Neural cell (in vitro differentiated cells): ENCODE measurements around the gene KRTAP10-11. TPM values are rescaled to one million over a fixed set of nuclear protein-coding genes. Genes with fewer than 3 reads are reported as not detected.

Experiments used
- polyA plus RNA-seq: library from polyadenylated mRNA; depleted of rRNA; stranded (reverse); fragments of >200 nt; gene quantifications from 2 replicates; pipeline ENCODE4 v1.2.3, GENCODE V29; 2014
- small RNA-seq, 3 experiments: library from RNA; depleted of rRNA; stranded (forward); fragments of <200 nt; gene quantifications; one replicate each; pipeline ENCODE3, GENCODE V24; 2012

Gene KRTAP10-11
- polyA plus RNA-seq, 1 donor from 2014 or later = not detected

Small RNA genes lying within 50 kb of the gene (small RNA-seq; reads per million reads assigned to genes)
- gene KRTAP12-6P = 0 reads per million in 3 experiments

Other genes starting within 250 kb of the KRTAP10-11 start
- 3.8 and 5.0 TPM in 2 replicates for gene LRRC3, start 190.9 kb upstream of the KRTAP10-11 start, polyA plus RNA-seq
- gene KRTAP10-1, start 106.2 kb upstream of the KRTAP10-11 start, polyA plus RNA-seq = not detected in 2 replicates
- not detected in 2 replicates for gene KRTAP10-2, start 94.9 kb upstream of the KRTAP10-11 start, polyA plus RNA-seq
- gene KRTAP10-3, start 87.6 kb upstream of the KRTAP10-11 start, polyA plus RNA-seq = not detected in 2 replicates
- gene KRTAP10-4, start 72.7 kb upstream of the KRTAP10-11 start, polyA plus RNA-seq = not detected in 2 replicates
- gene KRTAP10-5, start 65.8 kb upstream of the KRTAP10-11 start, polyA plus RNA-seq = not detected in 2 replicates
- not detected in 2 replicates for gene KRTAP10-6, start 53.9 kb upstream of the KRTAP10-11 start, polyA plus RNA-seq
- not detected in 2 replicates for gene KRTAP10-7, start 45.8 kb upstream of the KRTAP10-11 start, polyA plus RNA-seq
- gene KRTAP10-8, start 34.3 kb upstream of the KRTAP10-11 start, polyA plus RNA-seq = not detected in 2 replicates
- not detected in 2 replicates for gene KRTAP10-9, start 19.3 kb upstream of the KRTAP10-11 start, polyA plus RNA-seq
- not detected in 2 replicates for gene KRTAP10-10, start 9.1 kb upstream of the KRTAP10-11 start, polyA plus RNA-seq
- not detected in 2 replicates for gene KRTAP12-4, start 8.2 kb downstream of the KRTAP10-11 start, polyA plus RNA-seq
- gene KRTAP12-3, start 11.5 kb downstream of the KRTAP10-11 start, polyA plus RNA-seq = not detected in 2 replicates
- gene KRTAP12-2, start 20.5 kb downstream of the KRTAP10-11 start, polyA plus RNA-seq = not detected in 2 replicates
- not detected in 2 replicates for gene KRTAP12-1, start 35.7 kb downstream of the KRTAP10-11 start, polyA plus RNA-seq
- gene KRTAP10-12, start 50.8 kb downstream of the KRTAP10-11 start, polyA plus RNA-seq = not detected in 2 replicates
- 0.19 TPM in 1 of 2 replicates, not detected in the other for gene TSPEAR, start 65.2 kb downstream of the KRTAP10-11 start, polyA plus RNA-seq
- gene UBE2G2, start 155.4 kb downstream of the KRTAP10-11 start, polyA plus RNA-seq = 116 and 127 TPM in 2 replicates
- 113 TPM in 2 replicates for gene SUMO3, start 171.6 kb downstream of the KRTAP10-11 start, polyA plus RNA-seq
- gene PTTG1IP, start 227.3 kb downstream of the KRTAP10-11 start, polyA plus RNA-seq = 152 and 170 TPM in 2 replicates